Activated CD4-positive, alpha-beta T cell treated with anti-CD3 and anti-CD28 coated beads for 36 hours (primary cell): Measurements from ENCODE around the gene CDR2. TPM values are rescaled to one million over a fixed set of nuclear protein-coding genes. Genes with fewer than 3 reads are reported as not detected.
A peak's percentile ranks its signal among the peaks of the same experiment; 100 is the strongest.
"Not testable (repeated sequence)": the region's sequence is repeated elsewhere in the genome, so short reads cannot be mapped to it uniquely, and the experiment has no call there.

Experiments used
- ATAC-seq: fragments of 200-7000 bp; cut with Tn5 transposase; one replicate; pipeline ENCODE4 v1.10.0; 2021; ENCODE audit warnings: mild to moderate bottlenecking, moderate library complexity
- CTCF ChIA-PET: fragments of 350-600 bp; sonication (Branson Sonifier 250); formaldehyde crosslinking; loops from one replicate; lab custom pipeline; 2021; ENCODE audit warnings: antibody characterized with exemption; lab: Charles Lee
- POLR2A ChIA-PET: fragments of 350-600 bp; sonication (Branson Sonifier 250); formaldehyde crosslinking; loops from one replicate; lab custom pipeline; 2021; ENCODE audit warnings: antibody characterized with exemption, inconsistent platforms; lab: Charles Lee
- DNase-seq: peaks from one replicate; pipeline ENCODE4 v3.0.0-alpha.2; 2020
- H3K27ac Mint-ChIP-seq: one replicate; pipeline ENCODE4 v1.8.0; 2021; ENCODE audit warnings: mixed read lengths
- H3K27me3 Mint-ChIP-seq: one replicate; pipeline ENCODE4 v1.8.0; 2021; ENCODE audit warnings: mixed read lengths
- H3K36me3 Mint-ChIP-seq: one replicate; pipeline ENCODE4 v1.8.0; 2021; ENCODE audit warnings: low read depth, mixed read lengths
- H3K4me1 Mint-ChIP-seq: one replicate; pipeline ENCODE4 v1.8.0; 2021; ENCODE audit warnings: mixed read lengths
- H3K4me3 Mint-ChIP-seq: one replicate; pipeline ENCODE4 v1.8.0; 2021; ENCODE audit warnings: mild to moderate bottlenecking, moderate library complexity, mixed read lengths
- H3K9me3 Mint-ChIP-seq: one replicate; pipeline ENCODE4 v1.8.0; 2021; ENCODE audit warnings: low read depth, mixed read lengths
- intact Hi-C, 2 experiments: fragments of 100-400 bp; cut with DNase I in 1 of 2; cut with micrococcal nuclease in 1 of 2; formaldehyde crosslinking; loops; one replicate each; pipeline versions ENCODE4 v1.14.2 to v1.15.1; 2022 to 2024; cut with DNase I, micrococcal nuclease
- total RNA-seq, 2 experiments: library from RNA; stranded (reverse); gene quantifications; one replicate each; pipeline ENCODE4 v1.2.3, GENCODE V29; 2021

Gene CDR2
- total RNA-seq, 2 experiments from 2014 or later, result 29.5 to 33.7 TPM

DNA sequence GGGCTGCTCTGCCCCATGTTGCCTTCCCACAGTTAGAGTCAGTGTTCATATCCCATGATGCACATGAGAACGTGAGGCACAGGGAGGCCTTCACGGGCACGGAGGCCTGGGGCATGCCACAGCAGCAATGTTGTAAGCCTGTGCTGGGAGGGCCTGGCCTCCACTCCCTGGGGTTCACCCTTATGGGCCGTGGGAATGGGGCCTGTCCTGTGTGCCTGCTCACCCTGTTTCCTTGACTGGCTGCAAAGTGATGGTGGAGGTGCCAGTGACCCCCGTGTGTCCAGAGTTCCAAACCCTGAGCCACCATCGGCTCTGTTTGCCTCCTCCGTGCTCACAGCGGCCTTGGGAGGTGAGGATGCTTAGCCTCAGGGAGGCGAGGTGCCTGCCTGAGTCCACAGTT lies 67.6 kb downstream of the CDR2 start:
- POLR2A ChIA-PET, result no interaction called here
- Mint-ChIP-seq H3K27me3 (no peaks in the 10 kb centered on the region), H3K4me3 (no peak overlapping the region), H3K27ac (no peak overlapping the region), H3K9me3 (no peaks in the 10 kb centered on the region), H3K4me1 (peaks cover 6% of the 10 kb centered on the region), H3K36me3 (peaks cover 35% of the 10 kb centered on the region)
- intact Hi-C loops, result no loop called here
- no peak for DNase-seq
- ATAC-seq, result no peak
- CTCF ChIA-PET, result interaction anchor here (0.6 to 1.7 kb wide), 4 partner anchors 10 to 57 kb away, joined by 3 to 8 read pairs (median 4); no protein-coding TSS in a partner anchor

- ChIA-PET CTCF (no interaction called here), POLR2A (no interaction called here)
- no peaks in the 10 kb centered on the region for H3K9me3 Mint-ChIP-seq
- ATAC-seq (no peak), DNase-seq (no peak)
- H3K36me3 Mint-ChIP-seq, result peaks cover 45% of the 10 kb centered on the region
- peaks cover 23% of the 10 kb centered on the region for H3K4me1 Mint-ChIP-seq
- H3K27me3 Mint-ChIP-seq, result no peaks in the 10 kb centered on the region
- intact Hi-C loops, result no loop called here
- H3K27ac Mint-ChIP-seq, result no peak overlapping the region
- no peak overlapping the region for H3K4me3 Mint-ChIP-seq
Observed at GRCh38 chr16:22304411-22304810, 70.0 kb downstream of the CDR2 start.

DNA sequence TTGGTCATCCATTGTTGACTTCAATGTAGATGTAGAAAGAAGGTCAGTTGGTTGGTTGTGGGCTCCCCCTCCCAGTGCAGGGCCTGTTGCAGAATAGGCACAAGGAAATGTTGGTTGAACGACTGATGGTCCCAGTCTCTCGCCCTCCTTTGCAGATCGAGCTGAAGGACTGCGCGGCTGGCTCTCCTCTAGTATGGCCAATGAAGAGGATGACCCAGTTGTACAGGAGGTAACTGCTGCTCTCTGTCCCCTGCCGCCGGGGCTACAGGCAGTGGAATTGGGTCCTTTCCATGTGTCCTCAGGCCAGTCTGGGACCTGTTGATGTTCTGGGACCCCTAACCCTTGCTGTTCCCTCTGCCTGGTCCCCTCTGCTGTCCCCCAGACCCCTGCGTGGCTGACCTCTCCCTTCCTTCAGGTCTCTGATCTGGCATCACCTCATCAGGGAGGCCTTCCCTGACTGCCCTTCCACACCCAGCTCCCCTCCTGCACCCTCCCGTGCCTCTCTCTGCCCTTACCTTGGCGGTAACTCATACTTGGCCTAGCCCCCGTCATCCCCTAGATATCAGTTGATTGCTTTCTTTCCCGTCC lies 71.5 kb downstream of the CDR2 start:
- ATAC-seq (no peak), DNase-seq (no peak)
- ChIA-PET CTCF (interaction anchor here (0.6 to 1.4 kb wide), 2 partner anchors 30 to 324 kb away, joined by 3 read pairs; no protein-coding TSS in a partner anchor), POLR2A (no interaction called here)
- no peak overlapping the region for H3K4me3 Mint-ChIP-seq
- H3K9me3 Mint-ChIP-seq, result no peaks in the 10 kb centered on the region
- H3K27ac Mint-ChIP-seq, result no peak overlapping the region
- H3K4me1 Mint-ChIP-seq, result peaks cover 35% of the 10 kb centered on the region
- intact Hi-C loops, result no loop called here
- H3K27me3 Mint-ChIP-seq, result no peaks in the 10 kb centered on the region
- H3K36me3 Mint-ChIP-seq, result peaks cover 49% of the 10 kb centered on the region

GRCh38 chr16:22301423-22301822 lies 73.0 kb downstream of the CDR2 start:
- POLR2A ChIA-PET, intact Hi-C loops: not testable (repeated sequence)
- peaks cover 47% of the 10 kb centered on the region for H3K36me3 Mint-ChIP-seq

DNA sequence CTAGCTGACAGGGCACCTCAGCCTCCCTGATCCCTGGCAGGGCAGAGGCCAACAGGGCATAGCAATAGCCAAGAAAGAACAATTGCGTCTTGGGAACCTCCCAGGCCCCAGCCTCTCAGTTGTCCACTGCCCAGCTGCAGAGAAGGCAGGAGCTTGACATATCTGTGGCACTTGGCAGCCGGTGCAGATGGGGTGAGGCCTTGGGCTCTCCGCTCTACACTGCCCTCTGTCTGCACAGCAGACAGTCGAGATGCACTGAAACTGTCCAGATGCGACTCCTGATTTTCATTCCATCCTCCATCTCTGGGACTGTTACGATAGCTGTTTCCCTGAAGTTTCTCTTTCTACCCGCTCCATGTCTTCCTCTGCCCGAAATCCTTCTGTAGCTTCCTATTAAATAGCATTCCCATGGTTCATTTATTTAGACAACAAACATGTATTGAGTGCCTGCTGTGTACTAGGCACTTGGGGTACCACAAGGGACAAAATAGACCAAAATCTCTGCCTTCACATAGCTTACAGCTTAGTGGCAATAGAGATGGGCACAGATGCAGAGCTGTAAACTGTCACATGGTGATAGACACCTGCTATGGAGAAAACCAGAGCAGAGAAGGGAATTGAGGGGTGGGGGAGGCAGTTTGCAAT lies 73.9 kb downstream of the CDR2 start:
- ChIA-PET CTCF (interaction anchor here (0.6 to 5.7 kb wide), 12 partner anchors 8 to 112 kb away, joined by 3 to 55 read pairs (median 4); partner anchors contain the start of gene EEF2K), POLR2A (interaction anchor here (0.5 to 0.7 kb wide), 4 partner anchors 12 to 292 kb away, joined by 3 to 6 read pairs (median 4); no protein-coding TSS in a partner anchor)
- no peaks in the 10 kb centered on the region for H3K9me3 Mint-ChIP-seq
- no peaks in the 10 kb centered on the region for H3K27me3 Mint-ChIP-seq
- ATAC-seq (no peak), DNase-seq (peak; percentile 73)
- intact Hi-C loops, result no loop called here
- peaks cover 40% of the 10 kb centered on the region for H3K4me1 Mint-ChIP-seq
- H3K4me3 Mint-ChIP-seq, result peak overlapping the region; percentile 3
- peak overlapping the region; percentile 14 for H3K27ac Mint-ChIP-seq
- H3K36me3 Mint-ChIP-seq, result peaks cover 47% of the 10 kb centered on the region

More at GRCh38 chr16:22301423-22301822, 73.0 kb downstream of the CDR2 start:
- H3K9me3 Mint-ChIP-seq, ATAC-seq, H3K4me3 Mint-ChIP-seq, DNase-seq, H3K27me3 Mint-ChIP-seq, H3K27ac Mint-ChIP-seq: not testable (repeated sequence)
- CTCF ChIA-PET, result interaction anchor here (0.6 to 5.7 kb wide), 6 partner anchors 17 to 113 kb away, joined by 3 to 55 read pairs (median 6); partner anchors contain the start of gene EEF2K
- peaks cover 36% of the 10 kb centered on the region for H3K4me1 Mint-ChIP-seq

DNA sequence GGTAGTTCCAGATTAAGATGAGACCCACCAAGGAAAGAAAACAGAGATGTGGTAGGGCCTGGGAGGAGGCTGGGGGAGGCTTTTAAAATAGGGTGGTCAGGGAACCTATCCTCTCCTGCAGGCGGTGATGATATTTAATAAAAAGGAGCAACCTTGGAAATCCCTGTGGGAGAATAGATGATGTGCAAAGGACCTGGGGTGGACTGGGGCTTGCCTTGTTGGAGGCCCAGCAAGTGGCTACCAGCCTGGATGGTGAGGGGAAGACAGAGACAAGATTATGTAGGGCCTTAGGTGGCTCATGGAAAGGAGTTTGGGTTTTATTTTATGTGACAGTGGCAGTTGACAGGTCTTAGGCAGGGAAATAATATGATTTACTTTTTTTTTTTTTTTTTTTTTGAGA lies 75.4 kb downstream of the CDR2 start:
- POLR2A ChIA-PET, result interaction anchor here (0.6 to 0.7 kb wide), 2 partner anchors 107 to 108 kb away, joined by 4 to 5 read pairs; no protein-coding TSS in a partner anchor
- Mint-ChIP-seq H3K4me1 (peaks cover 40% of the 10 kb centered on the region), H3K27me3 (no peaks in the 10 kb centered on the region), H3K27ac (peak overlapping the region; percentile 96), H3K4me3 (peak overlapping the region; percentile 93), H3K36me3 (peaks cover 39% of the 10 kb centered on the region), H3K9me3 (no peaks in the 10 kb centered on the region)
- DNase-seq, result no peak
- intact Hi-C loops, result loop anchor here (5.0 to 10.0 kb wide), 3 partner anchors 73 to 794 kb away; partner anchors contain the start of gene CDR2 (in 1 of the 2)
- CTCF ChIA-PET, result interaction anchor here (0.6 to 5.7 kb wide), 7 partner anchors 93 to 298 kb away, joined by 3 to 55 read pairs (median 4); partner anchors contain the start of gene EEF2K
- no peak for ATAC-seq

GRCh38 chr16:22297871-22298733 lies 76.3 kb downstream of the CDR2 start:
- ATAC-seq (peak; percentile 60), DNase-seq (peak; percentile 85)
- peaks cover 35% of the 10 kb centered on the region for H3K36me3 Mint-ChIP-seq
- peak overlapping the region; percentile 96 for H3K27ac Mint-ChIP-seq
- H3K4me3 Mint-ChIP-seq, result peak overlapping the region; percentile 93
- peaks cover 38% of the 10 kb centered on the region for H3K4me1 Mint-ChIP-seq
- no peaks in the 10 kb centered on the region for H3K9me3 Mint-ChIP-seq
- intact Hi-C loops, result loop anchor here (1.0 to 10.0 kb wide), 15 partner anchors 57 to 1398 kb away; partner anchors contain the start of genes CDR2 (in 2 of the 2), EEF2K (in 2 of the 2), MOSMO (in 2 of the 2) and PDZD9 (in 2 of the 2)
- CTCF ChIA-PET, result interaction anchor here (0.6 to 5.7 kb wide), 8 partner anchors 10 to 297 kb away, joined by 3 to 55 read pairs (median 4); partner anchors contain the start of gene EEF2K
- no peaks in the 10 kb centered on the region for H3K27me3 Mint-ChIP-seq
- POLR2A ChIA-PET, result interaction anchor here (0.6 to 0.7 kb wide), 2 partner anchors 106 to 107 kb away, joined by 4 to 5 read pairs; no protein-coding TSS in a partner anchor

GRCh38 chr16:22297114-22297870 lies 77.1 kb downstream of the CDR2 start, which contains the start of gene POLR3E:
Gene POLR3E, plus strand, starts transcription at chr16:22297409. Its CDS starts 5,560 bp downstream, at chr16:22302969.
- intact Hi-C loops, result loop anchor here (1.0 to 10.0 kb wide), 12 partner anchors 56 to 792 kb away; partner anchors contain the start of genes MOSMO (in 2 of the 2), PDZD9 (in 2 of the 2), CDR2 (in 1 of the 2) and EEF2K (in 1 of the 2)

DNA sequence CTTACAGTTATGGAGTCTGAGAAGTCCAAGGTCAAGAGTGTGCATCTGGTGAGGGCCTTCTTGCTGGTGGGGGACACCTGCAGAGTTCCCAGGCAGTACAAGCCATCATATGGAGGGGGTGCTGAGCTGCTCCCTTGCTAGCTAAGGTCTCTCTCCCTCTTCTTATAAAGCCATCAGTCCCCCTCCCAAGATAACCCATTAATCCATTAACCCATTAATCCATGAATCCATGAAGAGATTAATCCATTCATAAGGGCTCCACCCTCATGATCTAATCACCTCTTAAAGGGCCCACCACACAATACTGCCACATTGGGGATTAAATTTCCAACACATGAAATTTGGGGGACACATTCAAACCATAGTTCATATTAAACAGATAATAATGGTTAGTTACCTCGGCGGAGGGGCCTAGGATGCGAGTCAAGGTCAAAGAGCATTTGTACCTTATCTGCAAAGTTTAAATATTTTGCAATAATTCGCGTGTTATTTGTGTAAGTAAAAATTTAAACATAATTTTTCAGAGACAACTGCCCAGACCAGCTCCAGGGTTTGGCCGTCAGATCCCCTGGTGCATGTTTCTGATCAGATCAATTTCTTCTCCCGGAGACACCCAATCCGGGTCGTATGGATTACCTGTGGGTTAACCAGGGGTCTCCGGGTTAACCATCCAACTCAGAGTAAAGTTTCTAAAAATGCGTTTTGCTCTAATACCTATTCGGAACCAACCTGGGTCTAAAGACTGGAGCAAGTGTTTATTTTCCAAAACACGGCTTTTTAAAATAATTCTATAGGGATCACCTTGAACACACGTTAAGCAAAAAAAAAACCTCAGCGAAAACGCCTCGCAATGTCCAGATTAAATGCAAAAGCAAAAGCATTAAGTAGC lies 78.0 kb downstream of the CDR2 start:
- H3K27ac Mint-ChIP-seq, result peak overlapping the region; percentile 51
- H3K4me3 Mint-ChIP-seq, result peak overlapping the region; percentile 93
- H3K9me3 Mint-ChIP-seq, result no peaks in the 10 kb centered on the region
- DNase-seq, result peak; percentile 19
- no peaks in the 10 kb centered on the region for H3K27me3 Mint-ChIP-seq
- H3K36me3 Mint-ChIP-seq, result peaks cover 30% of the 10 kb centered on the region
- peaks cover 38% of the 10 kb centered on the region for H3K4me1 Mint-ChIP-seq
- no peak for ATAC-seq
- ChIA-PET POLR2A (interaction anchor here (0.6 to 1.1 kb wide), 3 partner anchors 10 to 104 kb away, joined by 3 to 4 read pairs (median 3); partner anchors contain the start of gene EEF2K), CTCF (interaction anchor here (0.6 to 5.7 kb wide), 12 partner anchors 10 to 344 kb away, joined by 3 to 55 read pairs (median 6); partner anchors contain the start of genes EEF2K and UQCRC2)
- intact Hi-C loops, result loop anchor here (1.0 to 10.0 kb wide), 12 partner anchors 56 to 792 kb away; partner anchors contain the start of genes MOSMO (in 2 of the 2), PDZD9 (in 2 of the 2), CDR2 (in 1 of the 2) and EEF2K (in 1 of the 2)

More at GRCh38 chr16:22297114-22297870, 77.1 kb downstream of the CDR2 start, which contains the start of gene POLR3E:
- peak; percentile 100 for DNase-seq
- H3K27ac Mint-ChIP-seq, result peak within 1 kb of the TSS; percentile 96
- peaks cover 33% of the 10 kb centered on the region for H3K36me3 Mint-ChIP-seq
- POLR2A ChIA-PET, result interaction anchor here (0.6 to 1.1 kb wide), 3 partner anchors 11 to 105 kb away, joined by 3 to 4 read pairs (median 3); partner anchors contain the start of gene EEF2K
- CTCF ChIA-PET, result interaction anchor here (0.6 to 5.7 kb wide), 12 partner anchors 9 to 344 kb away, joined by 3 to 55 read pairs (median 6); partner anchors contain the start of genes EEF2K and UQCRC2
- H3K27me3 Mint-ChIP-seq, result no peaks in the 10 kb centered on the region
- H3K4me1 Mint-ChIP-seq, result peaks cover 38% of the 10 kb centered on the region
- ATAC-seq, result peak; percentile 87
- H3K4me3 Mint-ChIP-seq, result peak within 1 kb of the TSS; percentile 93
- H3K9me3 Mint-ChIP-seq, result no peaks in the 10 kb centered on the region
